ENCODE data around the gene CLCNKB.
"Not testable (repeated sequence)": the region's sequence is repeated elsewhere in the genome, so short reads cannot be mapped to it uniquely, and the experiment has no call there.

The CLCNKB gene

DNA sequence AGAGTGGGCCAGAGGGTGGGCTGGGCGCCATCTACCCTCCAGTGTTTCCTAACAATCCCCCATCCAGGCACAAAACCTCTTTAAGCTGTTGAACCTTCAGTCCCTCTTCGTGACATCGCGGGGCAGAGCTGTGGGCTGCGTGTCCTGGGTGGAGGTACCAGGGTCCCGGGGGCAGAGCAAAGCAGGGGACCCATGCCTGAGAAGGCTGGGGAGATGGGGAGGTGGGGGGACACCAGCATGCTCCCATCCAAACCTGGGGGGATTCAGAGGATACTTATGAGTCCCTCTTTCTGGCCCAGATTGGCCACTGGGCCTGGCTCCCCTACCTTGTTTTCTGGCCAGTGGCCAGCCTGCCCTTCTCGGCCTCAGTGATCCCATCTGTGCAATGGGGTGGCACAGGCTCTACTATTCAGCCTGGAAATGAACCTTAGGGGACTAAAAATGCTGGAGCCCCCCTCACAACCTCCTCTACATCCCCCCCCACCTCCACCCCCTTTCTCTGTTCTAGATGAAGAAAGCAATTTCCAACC lies 10.4 kb upstream of the CLCNKB start:
- not testable (repeated sequence) for DNase-seq (ENCODE audit: low spot score)

DNA sequence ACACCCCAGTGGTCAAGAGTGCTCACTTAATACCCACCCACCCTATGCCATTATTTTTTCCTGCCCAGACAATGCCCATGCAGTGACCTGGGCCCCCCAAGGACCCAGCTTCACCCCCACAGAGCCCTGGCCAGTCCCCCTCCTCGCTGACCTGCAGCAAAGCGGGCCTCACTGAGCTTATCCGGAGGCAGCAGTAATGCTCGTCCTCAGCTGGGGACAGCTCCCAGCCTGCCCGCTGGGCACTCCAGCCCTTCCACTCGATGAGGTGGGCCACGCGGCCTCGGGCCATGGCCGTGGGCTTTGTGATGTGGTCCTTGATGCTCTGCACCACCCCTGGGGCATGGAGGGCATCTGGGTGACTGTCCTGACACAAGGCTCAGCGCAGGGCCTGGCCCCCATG lies 7.1 kb upstream of the CLCNKB start:
- not testable (repeated sequence) for DNase-seq (ENCODE audit: low spot score)

DNA sequence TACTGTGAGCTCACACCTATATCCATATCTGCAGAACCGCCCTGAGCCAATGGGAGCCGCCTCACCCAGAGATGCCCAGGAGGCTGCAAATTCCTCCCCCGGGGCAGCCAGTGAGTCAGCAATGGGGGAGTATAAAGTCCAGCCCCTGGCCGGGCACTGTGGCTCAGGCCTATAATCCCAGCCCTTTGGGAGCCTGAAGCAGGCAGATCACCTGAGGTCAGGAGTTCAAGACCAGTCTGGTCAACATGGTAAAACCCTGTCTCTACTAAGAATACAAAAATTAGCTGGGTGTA lies 5.0 kb upstream of the CLCNKB start:
- no peak for DNase-seq (ENCODE audit: low spot score)

DNA sequence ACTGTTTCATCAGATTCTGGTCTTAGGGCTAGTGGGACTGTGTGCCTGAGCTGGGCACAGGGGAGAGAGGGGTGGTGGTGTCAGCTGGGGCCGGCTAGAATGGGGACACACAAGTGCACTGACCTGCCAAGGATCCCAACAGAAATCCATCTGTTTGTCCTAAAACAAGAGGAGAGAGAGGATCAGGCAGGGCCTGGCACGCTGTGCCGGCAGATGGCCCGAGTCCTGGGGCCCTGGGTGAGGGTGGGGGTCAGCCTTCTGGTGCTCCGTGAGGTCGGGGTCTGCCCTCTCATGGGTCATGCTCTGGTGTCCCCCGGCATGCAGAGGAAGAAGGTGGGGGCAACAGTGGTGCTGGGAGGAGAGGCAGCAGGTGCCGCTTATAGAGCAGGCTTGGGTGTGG lies 3.7 kb upstream of the CLCNKB start:
- DNase-seq (ENCODE audit: low spot score), result not testable (repeated sequence)

DNA sequence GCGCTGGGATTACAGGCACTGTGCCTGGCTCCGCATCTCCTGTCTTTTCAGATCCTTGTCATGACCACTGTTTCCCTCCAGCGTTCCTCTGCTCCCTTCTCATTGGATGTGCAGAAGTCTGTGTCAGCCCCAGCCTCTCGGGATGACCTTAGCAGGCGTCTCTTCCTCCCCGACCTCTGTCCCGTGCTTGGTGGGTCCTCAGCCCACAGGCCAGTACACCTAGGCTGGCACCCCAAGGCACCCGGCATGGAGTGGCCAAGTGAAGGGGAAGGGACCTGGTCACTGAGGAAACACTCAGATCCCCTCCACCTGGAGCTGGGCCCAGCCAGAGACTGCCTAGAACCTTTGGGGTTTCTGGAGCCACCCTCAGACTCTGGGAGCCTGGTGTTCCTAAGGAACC lies 2.4 kb upstream of the CLCNKB start:
- DNase-seq (ENCODE audit: low spot score), result no peak

DNA sequence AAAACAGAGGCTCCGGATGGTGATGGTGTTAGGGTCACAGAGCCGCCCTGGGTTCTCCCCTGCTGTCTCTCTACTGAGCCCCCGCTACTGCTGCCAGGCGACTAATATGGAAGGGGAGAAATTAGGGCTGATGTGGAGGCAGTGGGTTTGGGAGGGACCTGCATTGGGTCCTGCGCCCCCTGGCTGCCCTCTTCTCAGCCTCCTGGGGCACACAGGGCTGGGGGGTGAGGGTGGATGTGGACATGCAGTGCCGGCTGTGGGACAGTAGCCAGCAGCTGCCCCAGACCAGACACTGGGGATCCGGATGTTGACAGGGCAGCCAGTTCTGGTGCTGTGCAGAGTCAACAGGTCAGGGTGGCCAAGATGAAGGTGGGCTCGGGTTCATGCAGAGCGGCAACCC lies 1.5 kb upstream of the CLCNKB start:
- DNase-seq (ENCODE audit: low spot score), result no peak

DNA sequence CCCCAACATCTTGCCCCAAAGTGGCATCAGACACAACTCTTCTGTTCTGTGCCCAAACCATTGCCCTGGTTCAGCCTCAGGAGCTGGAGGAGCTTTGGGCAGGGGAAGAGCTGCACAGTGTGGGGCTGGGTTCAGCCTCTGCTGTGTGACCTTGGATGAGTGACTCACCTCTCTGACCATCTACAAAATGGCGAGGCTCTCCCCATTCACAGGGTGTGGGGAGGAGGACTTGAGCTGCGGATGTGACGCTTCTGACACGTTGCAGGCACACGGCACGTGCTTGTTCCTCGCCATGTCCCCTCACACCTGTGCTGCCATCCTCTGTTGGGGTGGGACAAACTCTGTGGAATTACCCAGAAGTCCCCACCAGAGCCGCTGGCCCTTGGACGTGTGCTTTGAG lies 928 bp upstream of the CLCNKB start:
- not testable (repeated sequence) for DNase-seq (ENCODE audit: low spot score)

DNA sequence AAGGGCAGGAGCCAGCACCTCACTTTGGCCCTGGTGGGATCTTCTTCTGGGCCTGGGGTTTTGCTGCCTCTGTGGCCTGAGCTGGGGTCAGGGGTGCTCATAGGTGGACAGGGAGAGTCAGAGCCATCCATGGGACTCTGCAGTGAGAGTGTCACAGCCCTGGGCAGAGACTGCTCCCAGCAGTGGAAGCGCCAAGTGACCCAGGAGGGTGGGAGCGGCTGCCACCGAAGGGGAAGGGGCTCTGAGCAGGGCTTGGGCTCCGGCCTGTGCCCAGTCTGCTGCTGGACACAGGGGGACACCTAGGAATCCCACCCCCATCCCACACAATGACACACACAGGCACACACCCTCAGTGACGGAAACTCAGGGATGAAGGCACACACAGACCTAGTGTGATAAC lies 368 bp downstream of the CLCNKB start:
- no peak for DNase-seq (ENCODE audit: low spot score)

DNA sequence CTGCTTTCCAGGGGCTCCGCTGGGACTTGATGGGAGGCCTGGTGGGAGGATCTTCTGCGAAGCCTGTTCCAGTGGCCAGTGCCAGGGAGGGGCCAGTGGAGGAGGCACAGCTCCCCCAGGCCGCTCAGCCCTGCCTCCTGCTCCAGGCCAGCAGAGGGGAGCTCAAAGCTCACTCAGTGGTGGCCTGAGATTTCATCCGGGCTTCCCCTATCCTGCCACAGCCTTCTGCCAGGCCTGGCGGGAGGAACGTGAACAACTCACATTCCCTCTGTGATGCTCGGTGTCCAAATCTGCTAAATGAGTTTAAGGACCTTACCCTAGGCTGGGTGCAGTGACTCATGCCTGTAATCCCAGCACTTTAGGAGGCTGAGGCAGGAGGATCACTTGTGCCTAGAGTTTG lies 3.3 kb downstream of the CLCNKB start:
- DNase-seq (ENCODE audit: low spot score), result no peak

DNA sequence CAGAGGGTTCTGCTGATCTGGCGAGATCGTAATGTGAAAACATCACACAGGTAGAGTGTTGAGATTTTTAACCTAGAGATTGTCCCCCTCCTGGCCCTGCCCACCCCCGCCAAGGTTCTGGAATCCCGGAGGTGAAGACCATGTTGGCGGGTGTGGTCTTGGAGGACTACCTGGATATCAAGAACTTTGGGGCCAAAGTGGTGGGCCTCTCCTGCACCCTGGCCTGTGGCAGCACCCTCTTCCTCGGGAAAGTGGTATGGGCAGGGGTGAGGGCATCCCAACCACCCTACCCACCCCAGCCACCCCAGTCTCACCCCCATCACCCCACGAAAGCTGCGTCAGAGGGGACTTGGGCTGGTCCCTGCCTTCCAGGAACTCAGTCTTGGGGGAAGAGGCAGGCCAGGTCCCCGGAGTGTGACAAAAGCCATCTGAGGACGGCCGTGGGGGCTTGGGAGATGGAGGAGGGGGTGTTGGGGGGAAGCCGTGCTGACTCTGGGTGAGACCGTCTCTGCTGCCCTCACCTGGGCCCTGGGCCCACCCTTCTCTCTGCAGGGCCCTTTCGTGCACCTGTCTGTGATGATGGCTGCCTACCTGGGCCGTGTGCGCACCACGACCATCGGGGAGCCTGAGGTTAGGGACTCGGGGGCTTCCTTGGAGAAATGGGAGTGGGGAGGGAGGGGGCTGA lies 4.4 kb downstream of the CLCNKB start:
- DNase-seq (ENCODE audit: low spot score), result no peak

DNA sequence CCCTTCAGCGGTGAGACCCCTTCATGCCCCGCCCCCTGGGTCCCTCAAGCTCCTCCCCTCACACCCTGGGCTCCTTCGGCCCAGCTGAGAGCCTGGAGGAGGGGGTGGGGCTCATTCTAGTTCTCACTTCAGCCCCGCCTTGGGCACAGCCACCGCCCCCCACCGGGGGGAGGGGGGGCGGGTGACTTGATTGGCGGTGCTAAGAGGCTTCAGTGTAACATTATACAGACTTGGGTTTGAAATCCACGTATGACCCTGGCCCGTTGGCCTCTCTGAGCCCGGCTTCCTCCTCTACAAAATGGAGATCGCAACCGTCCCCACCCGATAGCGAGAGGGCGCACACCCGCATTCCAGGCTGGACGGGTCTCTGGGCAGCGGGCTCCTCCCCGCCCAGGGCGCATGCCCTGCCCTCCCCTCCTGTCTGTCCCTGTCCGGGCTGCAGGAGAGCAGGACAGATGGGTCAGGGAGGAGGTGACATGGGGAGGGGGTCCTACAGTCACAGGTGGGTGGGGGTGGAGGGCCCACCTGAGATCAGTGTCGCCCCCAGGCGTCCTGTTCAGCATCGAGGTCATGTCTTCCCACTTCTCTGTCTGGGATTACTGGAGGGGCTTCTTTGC lies 5.1 kb downstream of the CLCNKB start:
- DNase-seq (ENCODE audit: low spot score), result no peak

DNA sequence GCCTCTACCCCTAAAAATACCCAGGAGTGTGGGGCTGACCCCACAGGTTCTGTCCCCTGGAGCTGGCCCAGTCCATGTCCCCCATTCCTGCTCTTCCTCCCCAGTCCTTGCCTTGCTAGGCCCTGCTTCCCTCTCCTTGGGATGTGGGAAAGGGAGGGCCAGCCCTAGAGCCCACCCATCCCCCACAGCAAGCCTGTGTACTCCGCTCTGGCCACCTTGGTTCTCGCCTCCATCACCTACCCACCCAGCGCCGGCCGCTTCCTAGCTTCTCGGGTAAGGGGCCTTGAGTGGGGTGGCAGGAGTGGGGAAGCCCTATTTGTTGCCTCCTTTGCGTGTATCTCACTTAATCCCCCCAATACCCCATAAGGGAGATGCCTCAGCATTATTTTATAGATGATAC lies 6.7 kb downstream of the CLCNKB start:
- DNase-seq (ENCODE audit: low spot score), result no peak

DNA sequence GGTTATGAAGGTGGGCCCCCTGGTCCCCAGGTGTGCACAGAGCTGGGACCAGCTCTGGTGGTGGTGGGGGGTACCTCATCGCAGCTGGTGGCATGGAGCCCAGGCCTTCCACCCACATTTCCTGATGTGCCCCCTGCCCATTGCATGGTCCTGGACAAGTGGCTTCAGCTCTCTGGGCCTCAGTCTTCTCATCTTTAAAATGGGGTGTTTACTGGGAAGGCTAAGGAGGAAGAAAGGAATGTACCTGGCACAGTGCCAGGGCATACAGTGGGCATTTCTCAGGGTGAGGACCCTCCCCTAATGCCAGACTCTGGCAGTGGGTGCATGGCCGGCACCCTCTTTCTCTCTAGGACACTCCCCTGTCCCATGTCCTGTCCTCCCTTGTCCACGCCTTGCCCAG lies 7.5 kb downstream of the CLCNKB start:
- no peak for DNase-seq (ENCODE audit: low spot score)

DNA sequence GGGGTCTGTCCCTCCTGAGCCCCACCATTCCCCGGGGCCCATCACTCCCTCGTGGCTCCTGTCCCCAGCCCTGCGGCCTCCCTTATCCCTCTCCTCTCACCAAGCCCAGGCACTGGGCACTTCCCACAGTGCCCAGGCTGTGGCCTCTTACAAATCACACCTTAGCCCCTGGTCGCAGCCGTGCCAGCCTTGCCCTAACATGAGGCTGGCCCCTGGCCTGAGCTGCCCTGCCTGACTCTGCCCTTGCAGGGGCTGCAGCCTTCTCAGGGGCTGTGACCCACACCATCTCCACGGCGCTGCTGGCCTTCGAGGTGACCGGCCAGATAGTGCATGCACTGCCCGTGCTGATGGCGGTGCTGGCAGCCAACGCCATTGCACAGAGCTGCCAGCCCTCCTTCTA lies 8.4 kb downstream of the CLCNKB start:
- DNase-seq (ENCODE audit: low spot score), result not testable (repeated sequence)

DNA sequence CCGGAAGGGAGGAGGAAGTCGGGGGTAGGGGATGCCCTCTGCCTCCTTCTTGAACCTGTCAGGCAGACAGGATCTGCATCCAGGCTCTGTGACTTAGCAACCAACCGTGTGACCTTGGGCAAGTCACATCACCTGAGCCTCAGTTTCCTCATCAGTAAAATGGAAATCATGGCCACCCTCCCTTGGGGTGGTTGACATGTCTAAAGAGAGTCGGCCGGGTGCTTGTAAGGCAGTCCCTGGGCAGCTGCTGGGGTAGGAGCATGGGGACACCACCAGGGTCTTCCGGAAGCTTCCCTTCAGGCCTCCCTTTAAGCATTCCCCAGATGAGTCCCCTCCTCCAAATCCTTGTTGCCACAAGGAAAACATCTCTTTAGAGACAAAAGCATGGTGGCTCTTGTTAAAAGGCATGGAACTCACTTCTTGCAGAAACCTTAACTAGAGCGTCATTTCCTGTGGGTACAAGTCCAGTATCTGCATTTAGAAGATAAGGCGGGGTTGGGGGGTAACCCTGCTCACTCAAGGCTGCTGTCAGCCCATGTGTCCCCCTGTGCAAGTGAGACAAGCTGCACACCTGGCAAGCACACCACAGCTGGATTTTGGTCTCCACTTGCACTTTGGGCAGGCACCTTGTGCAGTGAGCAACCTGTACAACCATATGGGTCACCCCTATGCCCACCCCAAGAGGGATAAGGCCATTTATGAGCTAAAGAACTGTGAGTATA lies 10.4 kb downstream of the CLCNKB start:
- DNase-seq (ENCODE audit: low spot score), result no peak

DNA sequence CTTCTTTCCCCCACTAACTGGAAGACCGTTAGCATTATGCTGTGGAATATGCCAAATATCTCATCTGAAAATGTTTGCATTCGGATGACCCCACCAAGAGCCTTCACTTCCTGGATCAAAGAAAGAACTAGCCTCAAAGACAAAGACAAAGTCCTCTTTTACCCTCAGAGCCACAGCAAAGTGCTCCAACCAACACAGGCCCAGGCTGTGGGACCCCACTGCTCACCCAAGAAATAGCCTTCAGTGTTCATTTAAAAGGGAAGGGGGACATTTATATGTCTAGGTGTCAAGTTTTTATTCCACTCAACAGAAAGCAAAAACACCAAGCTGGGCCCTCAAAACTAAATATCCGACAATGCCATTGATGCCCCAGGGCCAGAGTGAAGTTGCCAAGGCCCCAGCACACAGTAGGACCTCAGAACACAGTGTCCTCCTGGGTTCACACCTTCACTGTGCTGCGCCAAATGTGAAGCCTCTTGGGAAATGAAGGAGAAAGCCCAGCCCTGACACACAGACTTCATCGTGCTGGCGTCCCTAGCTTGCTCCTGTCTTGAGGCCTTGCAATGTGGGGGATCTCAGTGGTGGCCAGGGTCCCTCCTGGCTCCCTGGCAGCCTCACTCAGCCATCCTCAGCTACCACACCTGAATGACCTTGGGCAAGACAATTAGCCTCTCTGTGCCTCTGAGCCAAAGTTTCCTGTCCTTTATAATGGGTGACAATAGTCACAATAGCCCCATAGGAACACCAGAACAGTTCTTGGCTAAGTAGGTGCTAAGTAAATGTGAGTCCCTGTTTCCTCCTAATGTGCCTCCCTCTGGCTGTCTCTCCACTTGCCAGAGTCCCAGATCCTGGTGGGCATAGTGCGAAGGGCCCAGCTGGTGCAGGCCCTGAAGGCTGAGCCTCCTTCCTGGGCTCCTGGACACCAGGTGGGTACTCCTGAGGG lies 11.3 kb downstream of the CLCNKB start:
- no peak for DNase-seq (ENCODE audit: low spot score)

DNA sequence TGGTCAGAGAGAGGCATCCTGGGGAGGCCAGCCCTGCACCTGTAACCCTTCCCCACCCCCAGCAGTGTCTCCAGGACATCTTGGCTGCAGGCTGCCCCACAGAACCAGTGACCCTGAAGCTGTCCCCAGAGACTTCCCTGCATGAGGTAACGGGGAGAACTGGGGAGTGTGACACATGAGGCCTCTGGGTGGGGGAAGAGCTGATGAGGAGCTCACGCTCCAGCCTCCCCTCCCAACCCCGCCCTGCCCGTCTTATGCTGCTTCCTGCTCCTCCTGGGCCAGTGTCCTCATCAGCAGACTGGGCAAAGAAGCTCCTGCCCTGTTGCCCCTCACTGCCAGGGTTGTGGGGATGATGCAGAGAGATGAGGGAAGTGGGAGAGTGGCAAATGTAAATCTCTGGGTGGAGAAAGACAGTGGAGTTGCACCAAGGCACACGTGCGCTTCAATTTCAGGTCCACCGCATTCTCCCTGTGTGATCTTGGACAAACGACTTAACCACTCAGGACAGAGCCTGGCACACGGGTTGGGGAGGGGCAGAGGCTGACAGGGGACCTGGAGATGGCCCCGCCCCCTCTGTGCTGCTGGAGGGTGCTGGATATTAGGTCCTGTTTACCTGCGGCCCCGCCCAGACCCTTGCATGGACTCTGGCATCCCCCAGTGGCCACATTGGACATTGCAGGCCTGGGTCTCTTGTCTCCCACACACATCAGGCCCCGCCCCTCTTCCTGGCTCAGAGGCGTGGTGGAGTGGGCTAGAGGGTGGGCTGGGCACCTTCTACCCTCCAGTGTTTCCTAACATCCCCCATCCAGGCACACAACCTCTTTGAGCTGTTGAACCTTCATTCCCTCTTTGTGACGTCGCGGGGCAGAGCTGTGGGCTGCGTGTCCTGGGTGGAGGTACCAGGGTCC lies 12.3 kb downstream of the CLCNKB start:
- DNase-seq (ENCODE audit: low spot score), result no peak

DNA sequence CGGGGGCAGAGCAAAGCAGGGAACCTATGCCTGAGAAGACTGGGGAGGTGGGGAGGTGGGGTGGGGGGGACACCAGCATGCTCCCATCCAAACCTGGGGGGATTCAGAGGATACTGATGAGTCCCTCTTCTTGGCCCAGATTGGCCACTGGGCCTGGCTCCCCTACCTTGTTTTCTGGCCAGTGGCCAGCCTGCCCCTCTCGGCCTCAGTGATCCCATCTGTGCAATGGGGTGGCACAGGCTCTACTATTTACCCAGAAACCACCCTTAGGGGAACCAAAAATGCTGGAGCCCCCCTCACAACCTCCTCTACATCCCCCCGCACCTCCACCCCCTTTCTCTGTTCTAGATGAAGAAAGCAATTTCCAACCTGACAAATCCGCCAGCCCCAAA lies 12.9 kb downstream of the CLCNKB start:
- not testable (repeated sequence) for DNase-seq (ENCODE audit: low spot score)

DNA sequence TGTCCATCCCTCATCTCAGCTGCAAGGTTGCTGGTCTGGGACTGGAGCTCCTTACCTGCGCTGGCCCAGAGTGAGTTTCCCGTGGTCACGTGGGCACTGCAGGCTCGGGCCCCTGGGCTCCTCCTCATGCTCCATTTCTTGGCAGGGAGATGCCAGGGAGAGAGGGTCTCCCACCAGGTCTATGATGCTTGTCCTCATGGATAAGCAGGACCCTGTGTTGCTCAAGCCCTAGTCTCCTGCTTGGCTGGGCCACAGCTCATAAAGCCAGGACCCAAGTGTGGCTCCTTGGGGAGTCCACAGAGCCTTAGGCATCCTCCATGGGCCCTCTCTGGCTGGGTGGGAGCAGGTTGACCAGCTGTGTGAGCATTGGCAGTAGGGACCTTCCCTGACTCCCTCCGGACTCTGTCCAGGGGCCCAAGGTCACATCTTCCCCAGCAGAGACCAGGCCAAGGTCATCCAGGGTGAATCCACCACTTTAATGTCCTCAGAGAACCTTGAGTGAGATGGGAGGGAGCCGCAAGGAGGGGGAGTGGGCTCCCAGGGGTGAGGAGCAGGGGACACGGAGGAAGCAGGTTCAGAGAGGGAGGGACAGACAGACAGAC lies 13.8 kb downstream of the CLCNKB start:
- DNase-seq (ENCODE audit: low spot score), result not testable (repeated sequence)

DNA sequence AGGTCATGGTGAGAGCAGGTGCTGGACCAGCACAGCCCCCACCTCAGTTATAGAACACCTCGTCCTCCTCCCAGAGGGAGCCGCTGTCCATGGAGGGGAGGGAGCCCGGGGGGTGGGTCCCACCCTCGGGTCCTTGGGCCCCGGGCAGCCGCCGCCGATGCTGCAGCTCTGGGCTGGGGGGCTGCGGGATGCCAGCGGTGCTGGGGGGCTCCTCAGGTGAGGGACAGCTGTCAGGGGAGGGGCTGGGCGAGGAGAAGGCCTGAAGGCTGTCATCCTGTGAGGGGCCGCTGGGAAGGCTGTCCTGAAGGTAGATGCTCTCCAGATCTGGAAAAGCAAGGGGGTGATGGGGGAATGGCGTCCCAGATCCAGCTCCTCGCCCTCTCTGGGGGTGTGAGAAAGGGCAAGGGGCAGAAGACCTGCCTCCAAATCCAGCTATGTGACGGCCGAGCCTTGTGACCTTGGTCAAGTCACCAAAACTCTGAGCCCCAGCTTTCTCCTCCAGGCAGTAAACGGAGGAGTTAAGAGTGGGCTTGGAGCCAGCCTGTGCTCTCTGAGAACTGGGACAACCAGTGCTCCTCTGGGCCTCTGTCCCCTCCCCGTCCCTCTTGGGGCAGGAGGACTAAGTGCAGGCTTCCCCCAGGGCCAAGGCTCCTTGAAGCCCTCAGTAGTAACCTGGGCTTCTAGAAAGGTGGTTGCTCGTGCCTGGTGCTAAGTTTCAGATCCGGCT lies 15.0 kb downstream of the CLCNKB start:
- DNase-seq (ENCODE audit: low spot score), result not testable (repeated sequence)

All from kidney capillary endothelial cell (primary cell).